Body of pancreas (tissue), 4 donors: ENCODE results near the gene WDFY4. TPM values are rescaled to one million over a fixed set of nuclear protein-coding genes. Genes with fewer than 3 reads are reported as not detected.

Experiments used
- ATAC-seq: fragments of 150-250 bp; one replicate; pipeline ENCODE4 v1.9.1; 2016
- DNase-seq, 4 donors: peaks; one replicate each; pipeline ENCODE4 v3.0.0-alpha.2; 2019
- H3K27ac ChIP-seq, 4 donors: fragments of 200-600 bp; sonication (generic); 1 replicate in 3 of 4; 2 replicates in 1 of 4; pipeline versions ENCODE4 v1.5.1 to v1.6.1; 2016 to 2019; ENCODE audit warnings: mild to moderate bottlenecking in 1 of 4, mixed read lengths in 1 of 4, moderate library complexity in 1 of 4
- H3K27me3 ChIP-seq, 2 donors: fragments of 200-600 bp; sonication (generic); one replicate each; pipeline ENCODE4 v1.6.0; 2016; ENCODE audit warnings: mild to moderate bottlenecking in 1 of 2
- H3K36me3 ChIP-seq, 2 donors: fragments of 200-600 bp; sonication (generic); replicated peaks in 1 of 2; 2 replicates each; pipeline ENCODE4 v1.5.1; 2016; ENCODE audit warnings: low read depth in 2 of 2; ENCODE audit not compliant: insufficient read depth in 1 of 2
- H3K4me1 ChIP-seq: fragments of 200-600 bp; sonication (generic); one replicate; pipeline ENCODE4 v1.6.0; 2016
- H3K4me3 ChIP-seq, 2 donors: fragments of 200-600 bp; sonication (generic); 1 replicate in 1 of 2; 2 replicates in 1 of 2; pipeline ENCODE4 v1.5.1; 2016 to 2019
- H3K9me3 ChIP-seq, 3 donors: fragments of 200-600 bp; sonication (generic); 1 replicate in 2 of 3; 2 replicates in 1 of 3; pipeline ENCODE4 v1.5.1; 2016
- POLR2A ChIP-seq, 3 donors: fragments of 450-650 bp; IDR thresholded peaks; one replicate each; pipeline ENCODE4 v1.6.1; 2016; ENCODE audit warnings: antibody characterized with exemption in 3 of 3, mild to moderate bottlenecking in 2 of 3
- WGBS, 2 donors: methylation state at CpG; one replicate each; pipeline ENCODE4 v1.1.5; 2017; 5-methylcytosine and 5-hydroxymethylcytosine counted together
- intact Hi-C: fragments of 100-400 bp; cut with DNase I; formaldehyde crosslinking; loops from one replicate; pipeline ENCODE4 v1.15.1; 2023
- total RNA-seq, 2 donors: library from RNA; depleted of rRNA; stranded (reverse); fragments of >200 nt; gene quantifications; one replicate each; pipeline ENCODE4 v1.1.0, GENCODE V29; 2016
- TF ChIP-seq, protein P1 (sequence below), 7 experiments: fragments of 450-650 bp in 4 of 7; fragments of 200-600 bp in 3 of 7; sonication (generic) in 3 of 7; IDR thresholded peaks; one replicate each; pipeline ENCODE4 v1.5.1; 2016 to 2019; ENCODE audit warnings: antibody characterized with exemption in 7 of 7

WDFY4 gene
- total RNA-seq, 2 donors from 2014 or later: 0.66 to 2.3 TPM

DNA sequence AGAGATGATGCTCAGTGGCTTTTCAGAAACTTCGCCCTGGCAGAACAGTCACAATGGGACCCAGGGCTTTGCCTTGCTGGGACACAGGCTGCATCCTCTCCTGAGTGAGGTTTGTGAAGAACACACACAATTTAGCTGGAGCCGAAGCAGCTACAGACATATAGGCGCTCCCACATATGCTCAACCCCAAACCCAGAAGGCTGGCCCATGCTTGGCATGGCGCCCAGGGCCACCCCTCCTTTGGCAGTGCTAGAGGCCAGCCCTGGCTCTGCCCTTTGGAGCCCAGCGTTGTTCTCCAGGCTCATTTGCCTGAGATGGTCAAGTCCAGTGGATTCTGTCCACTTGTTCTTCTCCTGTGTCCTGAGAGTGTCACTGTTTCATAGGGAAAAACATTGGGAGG is 94.4 kb downstream of the WDFY4 start:
- Histone ChIP-seq H3K9me3 (no peaks in the 10 kb centered on the region), H3K27ac (no peak overlapping the region), H3K27me3 (no peaks in the 10 kb centered on the region), H3K4me1 (no peaks in the 10 kb centered on the region), H3K36me3 (no peaks in the 10 kb centered on the region), H3K4me3 (no peak overlapping the region)
- no peak for ATAC-seq
- no peak for DNase-seq
- TF ChIP-seq, protein P1, sequence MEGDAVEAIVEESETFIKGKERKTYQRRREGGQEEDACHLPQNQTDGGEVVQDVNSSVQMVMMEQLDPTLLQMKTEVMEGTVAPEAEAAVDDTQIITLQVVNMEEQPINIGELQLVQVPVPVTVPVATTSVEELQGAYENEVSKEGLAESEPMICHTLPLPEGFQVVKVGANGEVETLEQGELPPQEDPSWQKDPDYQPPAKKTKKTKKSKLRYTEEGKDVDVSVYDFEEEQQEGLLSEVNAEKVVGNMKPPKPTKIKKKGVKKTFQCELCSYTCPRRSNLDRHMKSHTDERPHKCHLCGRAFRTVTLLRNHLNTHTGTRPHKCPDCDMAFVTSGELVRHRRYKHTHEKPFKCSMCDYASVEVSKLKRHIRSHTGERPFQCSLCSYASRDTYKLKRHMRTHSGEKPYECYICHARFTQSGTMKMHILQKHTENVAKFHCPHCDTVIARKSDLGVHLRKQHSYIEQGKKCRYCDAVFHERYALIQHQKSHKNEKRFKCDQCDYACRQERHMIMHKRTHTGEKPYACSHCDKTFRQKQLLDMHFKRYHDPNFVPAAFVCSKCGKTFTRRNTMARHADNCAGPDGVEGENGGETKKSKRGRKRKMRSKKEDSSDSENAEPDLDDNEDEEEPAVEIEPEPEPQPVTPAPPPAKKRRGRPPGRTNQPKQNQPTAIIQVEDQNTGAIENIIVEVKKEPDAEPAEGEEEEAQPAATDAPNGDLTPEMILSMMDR (IDR thresholded peaks at IDR 0.05): no peak
- TF ChIP-seq POLR2A (IDR thresholded peaks at IDR 0.05): no peak
- 68 to 76% methylated on average over 5 of the region's 5 CpGs for WGBS, 2 donors
- intact Hi-C loops: no loop called here

- no peaks in the 10 kb centered on the region for H3K36me3 ChIP-seq
- WGBS, 2 donors: 67 to 81% methylated on average over 6 of the region's 6 CpGs
- no peak overlapping the region for H3K27ac ChIP-seq
- ATAC-seq (no peak), DNase-seq (no peak)
- no peaks in the 10 kb centered on the region for H3K27me3 ChIP-seq
- no peak overlapping the region for H3K4me3 ChIP-seq
- no peaks in the 10 kb centered on the region for H3K4me1 ChIP-seq
- intact Hi-C loops: no loop called here
- no peaks in the 10 kb centered on the region for H3K9me3 ChIP-seq
- TF ChIP-seq POLR2A (IDR thresholded peaks at IDR 0.05): no peak
- TF ChIP-seq, protein P1 (IDR thresholded peaks at IDR 0.05): no peak
Observed at GRCh38 chr10:48779546-48780152, 95.0 kb downstream of the WDFY4 start.

- Histone ChIP-seq H3K27me3 (no peaks in the 10 kb centered on the region), H3K36me3 (no peaks in the 10 kb centered on the region), H3K27ac (no peak overlapping the region), H3K4me1 (no peaks in the 10 kb centered on the region), H3K4me3 (no peak overlapping the region), H3K9me3 (no peaks in the 10 kb centered on the region)
- DNase-seq (no peak), ATAC-seq (no peak)
- 79 to 94% methylated on average over 5 of the region's 5 CpGs for WGBS, 2 donors
- intact Hi-C loops: no loop called here
- TF ChIP-seq, protein P1 (IDR thresholded peaks at IDR 0.05): no peak
- no peak for TF ChIP-seq POLR2A (IDR thresholded peaks at IDR 0.05)
Observed at GRCh38 chr10:48780341-48780740, 95.7 kb downstream of the WDFY4 start.

- Histone ChIP-seq H3K36me3 (no peaks in the 10 kb centered on the region), H3K27me3 (no peaks in the 10 kb centered on the region), H3K4me1 (no peaks in the 10 kb centered on the region), H3K9me3 (no peaks in the 10 kb centered on the region), H3K4me3 (no peak overlapping the region), H3K27ac (no peak overlapping the region)
- intact Hi-C loops: no loop called here
- ATAC-seq (no peak), DNase-seq (no peak)
- TF ChIP-seq, protein P1 (IDR thresholded peaks at IDR 0.05): no peak
- TF ChIP-seq POLR2A (IDR thresholded peaks at IDR 0.05): no peak
- WGBS, 2 donors: 56 to 66% methylated on average over 2 of the region's 2 CpGs
Observed at GRCh38 chr10:48782386-48782785, 97.7 kb downstream of the WDFY4 start.

DNA sequence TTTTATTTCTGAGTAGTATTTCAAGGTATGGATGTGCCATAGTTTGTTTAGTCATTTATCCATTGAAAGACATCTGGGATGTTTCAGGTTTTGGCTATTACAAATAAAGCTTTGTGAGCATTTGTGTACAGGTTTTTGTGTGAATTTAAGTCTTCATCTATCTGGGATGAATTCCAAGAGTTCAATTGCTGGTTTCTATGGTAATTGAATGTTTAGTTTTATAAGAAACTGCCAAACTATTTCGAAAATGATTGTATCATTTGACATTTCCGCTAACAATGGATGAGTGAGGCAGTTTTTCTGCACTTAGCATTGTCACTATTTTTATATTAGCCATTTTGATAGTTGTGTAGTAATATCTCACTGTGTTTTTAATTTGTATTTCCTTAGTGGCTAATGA is 99.4 kb downstream of the WDFY4 start:
- ATAC-seq: no peak
- H3K27ac ChIP-seq: no peak overlapping the region
- no peaks in the 10 kb centered on the region for H3K27me3 ChIP-seq
- H3K9me3 ChIP-seq: no peaks in the 10 kb centered on the region
- TF ChIP-seq, protein P1 (IDR thresholded peaks at IDR 0.05): no peak
- no peak for TF ChIP-seq POLR2A (IDR thresholded peaks at IDR 0.05)
- H3K4me1 ChIP-seq: no peaks in the 10 kb centered on the region
- no peaks in the 10 kb centered on the region for H3K36me3 ChIP-seq
- H3K4me3 ChIP-seq: no peak overlapping the region
- WGBS, 2 donors: 56 to 64% methylated on average over 2 of the region's 2 CpGs
- DNase-seq: no peak
- intact Hi-C loops: no loop called here
